Adrenal gland (tissue), 5 donors: ENCODE results near the gene ACTN1.

Source experiments
- POLR2A ChIP-seq, 2 donors: fragments of 450-650 bp; IDR thresholded peaks; one replicate each; pipeline ENCODE4 v1.6.1; 2017; ENCODE audit warnings: antibody characterized with exemption in 2 of 2, mild to moderate bottlenecking in 2 of 2, moderate library complexity in 1 of 2
- TF ChIP-seq, protein P1 (sequence below), 6 experiments: fragments of 450-650 bp in 4 of 6; fragments of 200-600 bp in 2 of 6; sonication (generic) in 1 of 6; IDR thresholded peaks; 1 replicate in 5 of 6; 2 replicates in 1 of 6; pipeline versions ENCODE4 v1.5.1 to v1.8.0; 2016 to 2021; ENCODE audit warnings: antibody characterized with exemption in 6 of 6, mild to moderate bottlenecking in 2 of 6, moderate library complexity in 1 of 6
- donor health status: DM: no; HTN: no; CAD: no.

DNA sequence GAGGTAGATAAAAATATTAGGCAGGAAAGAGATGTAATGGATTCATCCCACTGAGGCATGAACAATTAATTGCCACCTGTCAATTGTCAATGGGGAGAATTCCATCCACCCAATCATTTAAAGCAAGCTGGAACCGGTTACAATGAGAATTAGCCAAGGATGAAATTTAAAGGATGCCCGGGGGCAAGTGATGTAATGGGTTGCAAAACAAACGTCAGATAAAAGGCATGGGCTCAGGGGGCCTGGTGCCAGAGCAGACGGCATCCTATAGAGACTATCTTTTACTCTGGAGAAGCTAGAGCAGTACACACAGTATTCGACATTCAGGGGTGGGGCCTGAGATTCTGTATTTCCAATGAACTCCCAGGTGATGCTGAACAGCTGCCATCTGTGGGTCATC lies 105.7 kb downstream of the ACTN1 start:
- TF ChIP-seq, protein P1, sequence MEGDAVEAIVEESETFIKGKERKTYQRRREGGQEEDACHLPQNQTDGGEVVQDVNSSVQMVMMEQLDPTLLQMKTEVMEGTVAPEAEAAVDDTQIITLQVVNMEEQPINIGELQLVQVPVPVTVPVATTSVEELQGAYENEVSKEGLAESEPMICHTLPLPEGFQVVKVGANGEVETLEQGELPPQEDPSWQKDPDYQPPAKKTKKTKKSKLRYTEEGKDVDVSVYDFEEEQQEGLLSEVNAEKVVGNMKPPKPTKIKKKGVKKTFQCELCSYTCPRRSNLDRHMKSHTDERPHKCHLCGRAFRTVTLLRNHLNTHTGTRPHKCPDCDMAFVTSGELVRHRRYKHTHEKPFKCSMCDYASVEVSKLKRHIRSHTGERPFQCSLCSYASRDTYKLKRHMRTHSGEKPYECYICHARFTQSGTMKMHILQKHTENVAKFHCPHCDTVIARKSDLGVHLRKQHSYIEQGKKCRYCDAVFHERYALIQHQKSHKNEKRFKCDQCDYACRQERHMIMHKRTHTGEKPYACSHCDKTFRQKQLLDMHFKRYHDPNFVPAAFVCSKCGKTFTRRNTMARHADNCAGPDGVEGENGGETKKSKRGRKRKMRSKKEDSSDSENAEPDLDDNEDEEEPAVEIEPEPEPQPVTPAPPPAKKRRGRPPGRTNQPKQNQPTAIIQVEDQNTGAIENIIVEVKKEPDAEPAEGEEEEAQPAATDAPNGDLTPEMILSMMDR (IDR thresholded peaks at IDR 0.05), result no peak
- TF ChIP-seq POLR2A (IDR thresholded peaks at IDR 0.05), result no peak
